ENCODE data around the gene GRIK5. TPM values are rescaled to one million over a fixed set of nuclear protein-coding genes. Genes with fewer than 3 reads are reported as not detected.

GRIK5 gene
- total RNA-seq: not detected in 2 replicates

GRCh38 chr19:42069619-42070351 is at the start of gene GRIK5:
TSS of gene GRIK5 (minus strand) at chr19:42070206. CDS start at chr19:42065770, 4,436 bp downstream.

GRCh38 chr19:42075616-42076379 is 5.8 kb upstream of the GRIK5 start, which contains the start of gene ZNF574:
TSS of gene ZNF574 (plus strand) at chr19:42076166. CDS start at chr19:42078607, 2,441 bp downstream.

GRCh38 chr19:41993612-41994483 is 76.2 kb downstream of the GRIK5 start, which contains the start of gene ATP1A3:
TSS of gene ATP1A3 (minus strand) at chr19:41994230. CDS start at chr19:41994076, 154 bp downstream.

GRCh38 chr19:41959056-41960053 is 110.7 kb downstream of the GRIK5 start, which contains the start of gene RABAC1:
TSS of gene RABAC1 (minus strand) at chr19:41959321. CDS start at chr19:41959292, 29 bp downstream.

Other genes starting within 250 kb of the GRIK5 start
- gene LYPD4, start 225.5 kb downstream of the GRIK5 start, total RNA-seq: not detected in 2 replicates
- not detected in 2 replicates for gene DMRTC2, start 225.2 kb downstream of the GRIK5 start, total RNA-seq
- 442 and 1,330 TPM in 2 replicates for gene RPS19, start 210.0 kb downstream of the GRIK5 start, total RNA-seq
- gene CD79A, start 192.9 kb downstream of the GRIK5 start, total RNA-seq: not detected in 2 replicates
- gene ARHGEF1, start 187.0 kb downstream of the GRIK5 start, total RNA-seq: 30.9 and 45.7 TPM in 2 replicates
- gene ERFL, start 141.8 kb downstream of the GRIK5 start, total RNA-seq: under 0.01 TPM in 1 of 2 replicates, not detected in the other
- 75.3 and 170 TPM in 2 replicates for gene RABAC1, start 110.9 kb downstream of the GRIK5 start, total RNA-seq
- gene ATP1A3, start 76.0 kb downstream of the GRIK5 start, total RNA-seq: under 0.01 TPM in 1 of 2 replicates, not detected in the other
- 16.2 and 24.2 TPM in 2 replicates for gene ZNF574, start 6.0 kb upstream of the GRIK5 start, total RNA-seq
- gene POU2F2, start 62.2 kb upstream of the GRIK5 start, total RNA-seq: 0.37 and 1.4 TPM in 2 replicates
- 11.8 and 17.6 TPM in 2 replicates for gene DEDD2, start 147.5 kb upstream of the GRIK5 start, total RNA-seq
- gene ZNF526, start 150.1 kb upstream of the GRIK5 start, total RNA-seq: 14.7 and 19.4 TPM in 2 replicates
- gene GSK3A, start 172.4 kb upstream of the GRIK5 start, total RNA-seq: 15.4 and 24.6 TPM in 2 replicates
- 20.2 and 34.0 TPM in 2 replicates for gene ERF, start 184.9 kb upstream of the GRIK5 start, total RNA-seq
- 18.4 and 20.1 TPM in 2 replicates for gene CIC, start 199.0 kb upstream of the GRIK5 start, total RNA-seq
- gene PRR19, start 231.9 kb upstream of the GRIK5 start, total RNA-seq: under 0.01 and 0.20 TPM in 2 replicates
- gene PAFAH1B3, start 232.4 kb upstream of the GRIK5 start, total RNA-seq: 9.6 and 11.9 TPM in 2 replicates
- 0.98 TPM in 1 of 2 replicates, not detected in the other for gene TMEM145, start 243.1 kb upstream of the GRIK5 start, total RNA-seq